Activated CD4-positive, alpha-beta T cell treated with anti-CD3 and anti-CD28 coated beads, Interleukin-2, amount 50 U/mL, for 48 hours (primary cell): ENCODE measurements around the gene GRM5.
A peak's percentile ranks its signal among the peaks of the same experiment; 100 is the strongest.
"Not testable (repeated sequence)": the region's sequence is repeated elsewhere in the genome, so short reads cannot be mapped to it uniquely, and the experiment has no call there.

Source experiments
- DNase-seq, 2 experiments: peaks; one replicate each; pipeline ENCODE4 v3.0.0-alpha.2; 2020

The GRM5 gene

DNA sequence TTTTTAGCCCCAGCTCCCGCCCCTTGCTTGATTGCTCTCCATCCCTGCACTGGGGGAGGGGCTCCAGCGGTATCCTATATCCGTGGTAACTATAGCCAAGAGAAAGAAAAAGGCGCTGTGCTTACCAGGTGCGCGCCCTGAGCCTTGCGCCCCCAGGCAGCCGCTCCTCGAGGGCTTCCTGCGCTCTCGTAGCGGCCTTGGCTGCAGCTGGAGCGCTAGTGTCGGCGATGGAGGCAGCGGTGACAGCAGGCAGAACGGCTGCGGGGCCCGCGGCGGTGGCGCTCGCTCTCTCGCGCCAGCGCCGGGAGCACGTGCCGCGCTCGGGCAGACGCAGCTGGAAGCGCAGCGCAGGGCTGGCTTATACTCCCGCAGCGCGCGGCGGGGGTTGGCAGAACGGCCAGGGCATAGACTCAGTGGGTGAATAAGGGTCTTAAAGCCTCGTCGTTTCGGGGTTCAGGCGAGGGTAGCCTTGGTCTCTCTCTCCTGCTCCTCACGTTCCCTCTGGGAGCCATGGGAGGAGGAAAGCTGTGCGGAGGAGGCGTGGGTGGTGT is at the start of gene GRM5:
Gene GRM5 (minus strand): TSS at position 332 of the 551 bp plus-strand sequence. CDS start 18,110 bp downstream, outside the sequence.
- DNase-seq, result not testable (repeated sequence)

DNA sequence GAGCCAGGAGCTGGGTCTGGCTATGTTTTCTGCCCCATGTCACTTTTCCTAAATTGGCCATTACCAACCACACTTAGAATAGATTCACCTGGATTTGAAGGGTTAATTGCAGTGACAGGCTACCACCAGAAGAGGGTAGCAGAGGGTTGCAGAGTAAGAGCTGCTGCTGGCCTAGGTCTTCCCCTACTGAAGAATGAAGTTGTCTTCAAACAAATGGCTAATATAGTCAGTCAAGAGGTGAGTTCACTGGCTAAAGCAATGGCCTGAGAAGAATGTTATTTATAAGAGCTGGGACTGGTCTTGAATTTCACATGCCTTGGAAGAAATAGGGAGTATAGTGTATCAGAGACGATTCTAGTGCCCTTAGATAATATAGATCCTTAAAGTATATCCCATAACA is 32.2 kb upstream of the GRM5 start:
- DNase-seq, result peak in 1 of 2 experiments; percentile 3

DNA sequence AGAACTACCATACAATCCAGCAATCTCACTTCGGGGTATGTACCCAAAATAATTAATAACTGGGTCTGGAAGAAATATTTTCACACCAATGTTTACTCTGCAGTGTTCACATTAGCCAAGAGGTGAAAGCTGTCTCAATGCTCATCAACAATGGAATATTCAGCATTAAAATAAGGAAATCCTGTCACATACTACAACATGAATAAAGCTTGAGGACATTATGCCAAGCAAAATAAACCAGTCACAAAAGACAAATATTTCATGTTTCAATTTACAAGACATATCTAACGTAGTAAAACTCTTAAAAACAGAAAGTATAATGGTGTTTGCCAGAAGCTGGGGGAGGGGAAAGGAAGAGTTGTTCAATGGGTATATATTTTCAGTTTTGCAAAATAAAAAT is 28.0 kb upstream of the GRM5 start:
- not testable (repeated sequence) for DNase-seq

DNA sequence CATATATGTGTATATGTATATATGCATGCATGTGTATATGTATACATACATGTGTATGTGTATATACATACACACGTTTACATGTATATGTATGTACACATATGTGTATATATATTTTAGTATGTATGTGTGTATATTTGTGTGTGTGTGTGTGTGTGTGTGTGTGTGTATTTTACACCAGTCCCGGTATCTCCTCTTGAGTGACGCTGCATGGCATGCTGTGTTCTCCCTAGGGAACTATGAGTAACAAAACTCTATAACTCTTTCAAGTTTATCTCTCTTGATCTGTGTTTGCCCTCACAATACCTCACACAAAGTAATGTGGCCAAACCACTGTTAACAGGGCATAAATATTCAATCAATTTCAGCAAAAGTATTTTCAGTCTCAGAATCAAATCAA is 19.2 kb upstream of the GRM5 start:
- DNase-seq, result not testable (repeated sequence)

DNA sequence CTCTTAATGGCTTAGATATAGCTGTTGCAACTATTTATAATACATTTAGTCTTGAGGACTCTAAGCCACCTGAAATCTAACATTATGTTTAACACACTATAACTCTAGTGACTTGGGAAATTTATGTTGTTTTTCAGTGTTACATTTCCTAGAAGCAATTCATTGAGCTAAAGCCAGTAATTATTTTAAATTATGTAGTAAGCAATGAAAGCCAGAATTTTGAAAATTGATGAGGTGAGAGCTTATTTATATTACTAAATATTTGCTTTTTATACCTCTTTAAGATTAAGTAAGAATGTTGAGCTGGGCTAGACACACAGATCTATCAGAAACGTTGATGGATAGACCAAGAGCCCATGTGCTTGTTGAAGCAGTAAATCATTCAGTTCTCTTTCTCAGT is 5.1 kb upstream of the GRM5 start:
- DNase-seq, result not testable (repeated sequence)

DNA sequence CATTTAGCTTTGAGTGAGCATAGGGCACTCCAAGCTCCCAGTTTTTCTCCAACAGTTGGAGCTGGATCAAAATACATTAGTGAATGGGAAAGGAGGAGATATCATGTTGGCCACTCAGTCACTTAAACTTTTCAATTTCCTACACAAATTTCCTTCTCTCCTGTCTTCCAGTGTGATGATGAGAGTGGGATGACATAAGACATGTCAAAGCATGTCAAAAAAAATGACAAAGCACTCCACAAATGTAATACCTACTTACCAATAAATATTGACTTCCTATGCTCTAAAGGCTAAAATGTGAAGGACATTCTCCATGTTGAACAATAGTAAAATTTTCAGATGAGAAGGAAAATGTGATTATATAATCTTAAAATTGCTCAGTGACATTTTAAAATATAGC is 1.5 kb upstream of the GRM5 start:
- DNase-seq, result no peak

DNA sequence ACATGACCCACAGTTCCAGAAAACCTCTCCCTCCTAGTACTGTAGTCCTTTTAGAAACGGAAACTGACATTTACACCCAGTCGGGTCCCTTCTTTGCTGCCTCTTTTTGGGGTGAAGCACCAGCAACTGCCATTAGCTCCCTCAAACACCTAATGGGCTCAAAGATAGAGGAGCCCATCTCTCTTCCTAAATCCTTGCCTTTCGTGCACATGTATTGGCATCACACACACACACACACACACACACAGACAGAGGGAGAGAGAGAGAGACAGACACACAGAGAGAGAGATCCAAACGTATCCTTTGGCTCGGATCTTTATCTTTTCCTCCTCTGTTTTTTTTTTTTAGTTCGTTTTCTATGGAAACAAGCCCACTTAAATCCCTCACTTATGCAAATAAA is 716 bp downstream of the GRM5 start:
- no peak for DNase-seq

DNA sequence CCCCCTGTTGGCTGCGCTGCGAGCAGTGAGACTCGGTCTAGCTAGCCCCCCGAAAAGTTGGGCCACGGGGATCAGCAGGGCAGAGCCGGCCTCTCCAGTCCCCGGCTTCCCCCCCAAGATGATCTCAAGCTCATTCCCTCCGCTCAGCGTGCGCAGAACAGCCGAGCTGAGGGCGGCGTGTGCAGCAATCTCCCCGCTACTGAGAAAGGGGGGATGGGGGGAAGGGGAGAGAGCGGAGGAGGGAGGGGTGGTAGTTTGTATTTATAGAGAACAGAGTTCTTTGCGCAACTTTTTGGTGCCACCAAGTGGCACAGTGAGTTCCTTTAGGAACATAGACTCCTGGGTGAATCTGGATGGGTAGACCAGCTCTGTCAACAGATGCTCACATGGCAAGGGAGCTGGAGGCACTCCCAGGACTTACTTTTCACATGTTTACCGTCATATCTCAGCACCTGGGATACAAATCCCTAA is 2.3 kb downstream of the GRM5 start:
- not testable (repeated sequence) for DNase-seq

DNA sequence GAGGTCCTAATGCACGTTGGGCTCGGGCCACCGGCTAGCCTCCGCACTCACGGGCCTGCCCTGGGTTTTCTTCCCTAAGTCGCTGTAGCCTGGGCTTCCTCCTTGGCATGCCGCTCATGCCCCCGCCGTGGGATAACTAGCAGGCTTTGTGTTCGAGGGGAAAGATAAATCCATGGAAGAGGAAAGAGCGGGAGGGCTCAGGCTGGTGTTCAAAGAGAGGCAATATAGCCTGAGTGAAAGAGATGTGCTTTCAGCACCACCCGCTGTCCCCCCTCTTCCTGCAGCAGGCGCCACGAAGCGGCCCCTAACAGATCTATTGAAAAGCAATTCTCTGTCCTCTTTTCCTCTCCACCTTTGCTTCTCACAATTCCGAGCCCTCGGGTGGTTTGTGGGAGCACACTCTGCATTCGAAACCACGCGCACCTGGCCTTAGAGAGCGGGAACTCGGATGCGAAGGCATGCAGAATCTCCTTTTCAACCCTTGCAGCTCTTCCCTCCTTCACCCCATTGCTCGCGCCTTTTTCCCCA is 2.9 kb downstream of the GRM5 start:
- not testable (repeated sequence) for DNase-seq

DNA sequence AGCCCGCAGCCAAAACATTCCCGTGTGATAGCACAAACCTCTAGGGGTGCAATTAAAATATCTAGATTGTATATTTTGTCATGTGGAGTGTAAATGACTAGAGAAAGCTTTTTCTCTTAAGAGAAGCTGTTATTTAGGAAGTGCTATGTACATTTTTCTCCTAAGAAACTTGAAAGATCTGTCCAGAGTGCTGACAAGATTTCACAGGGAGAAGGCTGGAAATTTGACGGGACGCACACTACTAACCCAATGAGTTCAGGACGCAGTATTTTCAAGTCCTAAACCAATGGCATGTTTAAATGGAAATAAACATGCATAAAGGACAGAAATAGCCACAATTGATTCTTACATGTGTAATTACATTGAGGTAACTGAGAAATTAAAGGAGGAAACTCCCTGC is 3.9 kb downstream of the GRM5 start:
- not testable (repeated sequence) for DNase-seq

DNA sequence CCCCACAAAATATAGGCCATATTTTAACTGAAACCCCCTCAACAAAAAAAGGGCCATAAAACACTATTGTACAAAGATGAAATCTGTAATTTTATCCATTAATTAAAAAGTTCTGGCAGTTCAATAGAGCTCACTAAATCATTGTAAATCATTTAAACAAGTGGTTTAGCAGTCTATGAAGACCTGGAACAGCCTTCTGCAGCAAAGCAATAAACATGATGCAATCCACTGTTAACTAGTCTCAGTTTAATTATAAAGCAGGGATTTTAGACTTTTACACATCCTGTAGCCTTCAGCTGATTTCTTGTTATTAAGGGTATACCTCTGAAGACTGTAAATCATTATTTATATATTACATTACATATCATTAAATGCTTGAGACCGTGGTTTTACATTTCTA is 8.4 kb downstream of the GRM5 start:
- DNase-seq, result not testable (repeated sequence)

DNA sequence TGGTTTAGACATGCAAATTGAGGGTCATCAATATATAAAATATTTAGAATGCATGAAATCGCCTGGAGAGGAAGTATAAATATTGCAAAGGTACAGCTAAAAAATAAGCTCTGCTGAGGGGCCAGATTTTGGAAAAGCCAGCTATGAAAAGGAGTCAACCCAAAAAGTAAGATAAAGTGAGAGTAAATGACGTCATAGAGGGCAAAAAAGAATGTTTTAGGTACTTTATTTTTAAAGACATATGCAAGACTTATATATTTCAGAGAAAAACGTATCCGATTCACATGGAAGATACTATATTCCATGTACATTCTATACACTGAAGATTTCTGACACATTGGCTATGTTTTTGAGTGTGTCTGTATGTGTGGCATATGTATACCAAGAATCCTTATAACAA is 13.6 kb downstream of the GRM5 start:
- DNase-seq, result no peak

DNA sequence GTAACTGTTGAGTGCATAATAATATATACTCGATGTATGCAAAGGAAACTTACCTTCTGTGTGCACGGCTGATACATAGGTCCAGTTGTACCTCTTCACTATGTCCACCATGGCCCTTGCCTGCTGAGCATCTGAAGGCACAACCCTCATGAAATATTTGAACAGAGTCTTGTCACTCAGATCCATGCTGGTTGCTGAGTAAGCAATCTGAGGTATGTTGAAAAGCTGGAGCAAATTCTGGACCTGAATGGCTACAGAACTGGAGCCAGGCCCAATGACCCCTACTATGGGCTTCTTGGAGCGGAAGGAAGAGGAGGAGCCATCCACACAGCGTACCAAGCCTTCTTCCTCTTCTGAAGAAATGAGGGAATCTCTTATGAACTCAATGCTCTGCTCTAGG is 18.6 kb downstream of the GRM5 start:
- DNase-seq, result not testable (repeated sequence)

DNA sequence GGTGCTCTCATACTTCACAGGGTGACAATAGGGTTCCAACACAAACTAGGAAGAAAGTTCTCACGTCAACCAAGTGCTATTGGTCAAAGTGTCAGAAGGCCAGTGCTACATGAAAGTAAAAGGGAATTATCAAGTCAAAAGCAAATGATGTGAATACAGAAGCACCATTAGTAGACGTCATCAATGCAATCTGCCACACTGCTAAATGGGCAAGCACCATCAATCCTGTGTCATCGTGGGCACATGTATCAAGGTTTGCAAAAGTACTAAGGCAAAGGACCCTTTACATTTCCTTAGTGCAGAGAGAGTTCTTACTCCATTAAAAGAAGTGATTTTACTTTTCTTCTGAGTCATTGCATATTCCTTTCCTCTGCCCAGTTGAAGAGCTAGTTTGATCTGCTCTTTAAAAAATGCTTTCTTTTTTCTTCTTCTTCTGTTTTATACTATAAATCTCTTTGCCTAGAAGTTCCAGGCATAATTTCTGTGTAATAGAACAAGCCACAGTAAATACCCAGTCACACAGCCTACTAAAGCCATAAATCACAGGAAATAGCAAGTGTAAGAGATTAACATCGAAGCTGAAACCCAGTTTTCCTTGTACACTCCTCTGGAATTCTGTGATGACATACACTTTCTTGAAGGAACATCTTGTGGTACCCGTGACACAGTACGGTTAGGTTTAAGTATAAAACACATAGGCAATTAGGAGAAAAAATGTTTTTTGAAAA is 21.8 kb downstream of the GRM5 start:
- DNase-seq, result not testable (repeated sequence)

DNA sequence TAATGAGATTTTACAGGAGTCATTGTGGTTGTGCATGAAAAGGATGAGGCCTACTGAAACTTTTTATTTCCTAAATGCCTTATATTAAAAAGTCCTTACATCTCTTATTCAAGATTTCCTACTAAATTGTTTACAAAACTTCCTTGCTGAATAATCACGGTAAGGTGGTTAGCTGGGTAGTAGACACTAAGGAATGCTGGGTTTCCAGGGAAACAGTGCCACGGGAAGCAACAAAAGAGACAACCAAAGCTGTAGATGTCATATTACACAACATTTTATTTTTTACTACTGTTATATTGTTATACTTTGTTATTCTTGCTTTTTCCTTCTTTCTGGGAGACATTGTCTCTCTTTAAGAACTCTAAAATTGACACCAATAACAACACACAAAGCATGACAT is 36.1 kb downstream of the GRM5 start:
- not testable (repeated sequence) for DNase-seq

DNA sequence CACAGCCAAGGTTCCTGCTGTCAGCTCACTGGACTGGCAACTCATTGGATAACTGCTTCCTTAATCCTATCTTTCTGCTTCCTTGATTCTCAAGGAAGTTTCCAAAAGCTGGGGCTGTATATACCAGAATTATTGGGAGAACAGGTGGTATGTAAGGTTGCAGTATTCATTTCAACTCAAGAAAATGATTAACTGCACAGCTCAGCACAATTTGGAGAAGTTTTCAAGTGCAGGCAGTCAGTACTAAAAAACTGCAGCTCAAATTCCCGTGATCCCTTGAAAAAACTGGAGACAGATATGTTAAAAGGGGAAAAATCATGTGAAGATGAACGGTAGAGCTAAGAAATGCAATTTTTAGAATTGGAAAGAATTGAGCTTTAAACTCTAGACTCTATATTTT is 44.4 kb downstream of the GRM5 start:
- no peak for DNase-seq

DNA sequence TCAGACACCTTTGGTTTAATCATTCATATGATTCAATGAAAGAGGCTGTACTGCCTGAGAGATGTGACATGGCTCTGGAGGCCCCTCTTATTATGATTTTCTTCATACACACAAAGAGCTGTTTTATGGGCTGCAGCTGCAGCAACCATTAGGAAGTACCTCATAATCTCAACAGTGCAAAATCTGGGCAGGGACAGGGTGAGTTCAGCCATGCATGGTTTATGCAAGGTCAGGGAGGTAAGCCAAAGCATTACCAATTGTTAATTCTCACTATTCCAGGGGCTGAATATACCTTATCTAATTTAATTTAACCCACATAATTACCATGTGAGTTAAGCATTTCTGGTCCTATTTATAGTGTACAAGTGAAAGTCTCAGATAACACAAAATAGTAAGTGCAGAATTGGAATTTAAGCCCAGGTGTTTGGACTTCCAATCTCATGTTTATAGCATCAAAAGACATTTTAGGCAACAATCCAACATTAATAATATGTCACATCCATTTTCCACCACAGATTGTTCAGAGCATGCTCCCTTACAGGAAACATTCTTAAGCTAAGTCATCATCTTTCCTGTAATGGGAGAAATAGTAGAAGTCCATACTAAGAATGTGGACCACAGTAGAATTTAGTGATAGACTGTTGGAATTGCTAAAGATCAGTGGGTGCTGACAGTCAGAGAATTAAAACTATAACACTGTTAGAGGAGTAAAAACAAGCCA is 45.8 kb downstream of the GRM5 start:
- not testable (repeated sequence) for DNase-seq

DNA sequence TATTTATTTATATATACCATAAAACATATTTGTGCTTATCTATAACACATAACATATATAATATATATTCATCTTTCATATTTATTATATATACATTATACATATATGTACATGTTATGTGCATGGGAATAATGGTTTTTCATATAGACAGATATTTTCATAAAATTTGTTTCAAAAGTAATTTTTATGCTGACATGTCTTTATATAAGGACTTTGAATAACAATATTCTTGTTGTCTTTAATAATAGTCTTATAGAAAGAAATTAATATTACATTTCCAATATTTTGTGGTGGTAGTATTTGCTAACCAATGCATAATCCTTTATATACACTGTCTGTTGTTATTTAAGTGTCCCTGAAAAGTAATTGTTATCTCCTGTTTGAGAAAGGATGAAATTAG is 49.6 kb downstream of the GRM5 start:
- DNase-seq, result no peak

DNA sequence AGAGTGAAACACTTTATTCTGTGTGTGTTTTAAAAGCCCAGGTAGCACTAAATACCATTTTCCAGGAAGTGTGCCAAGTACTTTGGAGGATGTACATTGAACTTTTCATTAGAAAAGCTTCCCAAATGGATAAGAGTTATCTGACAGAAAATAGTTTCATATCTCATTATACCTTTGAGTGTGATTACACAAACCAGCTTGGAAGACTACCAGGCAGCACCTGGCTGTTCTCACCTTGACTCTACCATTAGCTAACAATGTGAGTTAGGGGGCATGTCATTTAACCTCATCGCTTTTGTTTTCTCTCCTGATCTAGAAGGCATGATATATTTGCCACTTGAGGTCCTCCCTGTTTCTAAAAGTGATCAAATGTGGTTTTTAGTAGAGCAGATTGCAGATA is 50.2 kb downstream of the GRM5 start:
- DNase-seq, result no peak

DNA sequence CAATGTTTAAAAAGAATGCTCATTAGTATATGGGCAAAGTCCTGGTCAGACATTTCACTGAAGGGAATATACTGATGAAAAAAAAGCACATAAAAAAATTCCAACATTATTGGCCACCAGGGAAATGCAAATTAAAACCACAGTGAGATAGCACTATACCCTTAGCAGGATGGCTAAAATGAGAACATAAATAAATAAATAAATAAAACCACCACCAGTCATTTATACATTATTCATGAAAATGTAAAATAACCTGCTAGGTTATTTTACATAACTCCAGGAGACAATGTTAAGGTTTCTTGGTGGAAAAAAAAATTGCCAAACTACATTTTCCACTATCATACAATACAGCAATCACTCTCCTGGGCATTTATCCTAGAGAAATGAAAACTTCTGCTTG is 64.9 kb downstream of the GRM5 start:
- not testable (repeated sequence) for DNase-seq

DNA sequence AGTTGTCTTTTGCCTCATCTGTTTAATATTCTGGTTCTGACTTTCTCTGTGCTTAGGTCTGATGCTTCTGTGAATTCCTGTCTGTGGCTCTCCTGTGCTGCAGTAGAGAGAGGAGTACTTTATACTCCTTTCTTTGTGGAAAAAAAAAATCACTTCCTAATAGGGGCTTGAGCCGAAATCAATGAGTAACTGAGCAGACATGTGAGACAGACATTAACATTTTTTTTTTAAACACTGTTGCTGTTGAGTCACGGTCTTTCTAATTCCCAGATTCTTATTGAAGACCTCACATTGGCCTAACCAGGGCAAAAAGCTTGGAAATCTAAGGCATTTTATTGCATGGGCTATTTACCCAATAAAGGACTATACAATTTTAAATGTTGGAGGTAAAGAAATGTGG is 86.1 kb downstream of the GRM5 start:
- DNase-seq, result no peak

DNA sequence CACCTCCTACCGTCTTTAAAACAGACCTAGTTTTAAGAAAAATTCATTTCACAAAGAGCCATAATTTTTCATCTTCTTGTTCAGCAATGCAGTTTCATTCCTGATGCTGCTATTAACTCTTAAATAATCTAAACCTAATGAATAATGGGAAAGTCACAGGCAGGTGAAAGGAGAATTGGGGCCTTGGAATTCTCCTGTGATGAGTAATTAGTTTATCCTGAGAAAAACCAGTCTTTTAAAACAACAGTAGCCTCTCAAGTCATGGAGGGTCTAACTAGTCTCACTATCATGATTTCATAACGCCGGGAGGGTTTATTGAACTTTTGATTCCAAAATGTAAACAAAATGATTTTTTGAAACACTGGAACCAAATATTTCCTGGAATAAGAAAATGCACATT is 86.8 kb downstream of the GRM5 start:
- not testable (repeated sequence) for DNase-seq

DNA sequence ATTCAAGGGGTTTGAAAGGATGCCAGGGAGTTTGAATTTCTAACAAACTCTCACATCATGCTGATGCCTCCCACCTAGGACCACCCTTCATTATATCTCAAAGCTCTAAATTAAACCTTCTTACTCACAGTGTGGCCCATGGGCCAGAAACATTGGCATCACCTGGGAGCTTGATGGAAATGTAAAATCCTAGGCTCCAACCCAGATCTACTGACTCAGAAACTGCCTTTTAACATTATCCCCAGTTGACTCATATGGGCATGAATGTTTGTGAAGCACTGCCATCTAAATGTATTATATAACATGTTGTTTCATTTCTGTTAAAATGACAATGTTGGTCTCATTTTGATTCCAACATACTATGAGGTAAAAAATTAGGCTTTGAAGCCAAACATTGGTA is 90.3 kb downstream of the GRM5 start:
- not testable (repeated sequence) for DNase-seq

DNA sequence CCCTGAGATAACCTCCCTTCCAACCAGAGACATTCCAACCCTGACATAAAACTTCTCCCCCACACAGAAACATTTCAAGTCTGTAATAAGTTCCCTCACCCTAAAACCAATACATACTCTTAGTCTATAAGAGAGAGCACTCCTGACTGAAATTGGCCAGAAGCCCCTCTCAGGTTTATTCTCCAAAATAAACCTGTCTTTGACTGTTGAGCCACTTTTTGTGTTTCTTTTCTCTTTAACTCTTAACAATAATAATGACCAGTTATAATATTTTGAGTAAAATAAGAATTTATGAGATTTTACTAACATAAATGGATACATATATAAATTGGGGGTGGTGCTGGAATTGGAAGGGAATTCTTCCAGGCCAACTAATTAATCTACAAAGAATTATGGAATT is 93.6 kb downstream of the GRM5 start:
- no peak for DNase-seq
